ENCODE results near the gene ARHGAP21. TPM values are rescaled to one million over a fixed set of nuclear protein-coding genes. Genes with fewer than 3 reads are reported as not detected.

Gene ARHGAP21
- total and polyA plus RNA-seq, 4 donors: 18.8 to 138 (median 46.1) TPM

DNA sequence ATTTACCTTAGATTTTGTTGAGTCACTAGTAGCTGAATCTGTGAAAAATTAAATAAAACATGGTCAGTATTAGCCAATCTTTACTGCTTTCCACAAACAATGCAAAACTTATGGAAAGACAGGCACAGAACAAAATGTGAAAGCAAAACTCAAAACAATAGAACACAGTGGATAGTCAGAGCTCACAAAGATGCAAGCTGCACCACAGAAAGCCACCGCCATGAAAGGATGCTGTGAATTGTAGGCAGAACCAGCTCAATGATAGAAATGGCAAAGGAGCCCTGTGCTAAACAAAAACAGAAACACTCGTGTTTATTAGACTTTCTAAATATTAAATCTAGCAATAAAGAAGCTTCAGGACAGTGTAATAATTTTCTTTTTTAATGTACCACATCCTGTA, 134.4 kb downstream of the ARHGAP21 start:
- WGBS, 2 donors: 96 to 97% methylated on average over 2 of the region's 2 CpGs
- TF ChIP-seq CTCF (IDR thresholded peaks at IDR 0.05; ENCODE audit: control extremely low read depth, extremely low read depth): no peak

GRCh38 chr10:24579906-24580305, 143.8 kb downstream of the ARHGAP21 start:
- no peaks in the 10 kb centered on the region for H3K4me1 ChIP-seq (ENCODE audit: control insufficient read depth in 5 of 5, insufficient read depth in 5 of 5, low read length in 5 of 5)
- H3K4me3 ChIP-seq: no peak overlapping the region

More for the DNA sequence above, 134.4 kb downstream of the ARHGAP21 start:
- Histone ChIP-seq H3K4me3 (no peak overlapping the region), H3K27me3 (ENCODE audit: control insufficient read depth in 3 of 3, insufficient read depth in 3 of 3, low read length in 2 of 3) (no peaks in the 10 kb centered on the region), H3K9me3 (ENCODE audit: control insufficient read depth in 4 of 4, insufficient read depth in 3 of 4, low read length in 3 of 4) (no peaks in the 10 kb centered on the region), H3K9ac (ENCODE audit: insufficient read depth in 1 of 2, low read length in 2 of 2) (no peak overlapping the region), H3K27ac (ENCODE audit: low read depth in 1 of 2, low read length in 1 of 2) (no peak overlapping the region), H3K36me3 (ENCODE audit: control insufficient read depth in 4 of 4, insufficient read depth in 4 of 4, low read length in 4 of 4) (peaks cover 21 to 45% (median 41%) of the 10 kb centered on the region in 4 donors), H3K4me1 (ENCODE audit: control insufficient read depth in 5 of 5, insufficient read depth in 5 of 5, low read length in 5 of 5) (no peaks in the 10 kb centered on the region)
- ATAC-seq (ENCODE audit: insufficient read depth, low FRiP score): no peak
- DNase-seq: no peak

GRCh38 chr10:24579448-24579847, 144.2 kb downstream of the ARHGAP21 start:
- Histone ChIP-seq H3K9ac (ENCODE audit: insufficient read depth in 1 of 2, low read length in 2 of 2) (no peak overlapping the region), H3K4me1 (ENCODE audit: control insufficient read depth in 5 of 5, insufficient read depth in 5 of 5, low read length in 5 of 5) (no peaks in the 10 kb centered on the region), H3K4me3 (no peak overlapping the region), H3K27me3 (ENCODE audit: control insufficient read depth in 3 of 3, insufficient read depth in 3 of 3, low read length in 2 of 3) (no peaks in the 10 kb centered on the region), H3K36me3 (ENCODE audit: control insufficient read depth in 4 of 4, insufficient read depth in 4 of 4, low read length in 4 of 4) (peaks cover 0 to 8% (median under 1%) of the 10 kb centered on the region in 4 donors), H3K27ac (ENCODE audit: low read depth in 1 of 2, low read length in 1 of 2) (no peak overlapping the region), H3K9me3 (ENCODE audit: control insufficient read depth in 4 of 4, insufficient read depth in 3 of 4, low read length in 3 of 4) (no peaks in the 10 kb centered on the region)
- DNase-seq (no peak), ATAC-seq (ENCODE audit: insufficient read depth, low FRiP score) (no peak)
- no peak for TF ChIP-seq CTCF (IDR thresholded peaks at IDR 0.05; ENCODE audit: control extremely low read depth, extremely low read depth)
- WGBS, 2 donors: 93 to 97% methylated on average over 1 of the region's 1 CpG

More at GRCh38 chr10:24579906-24580305, 143.8 kb downstream of the ARHGAP21 start:
- WGBS, 2 donors: 52 to 62% methylated on average over 4 of the region's 4 CpGs
- ATAC-seq (ENCODE audit: insufficient read depth, low FRiP score) (no peak), DNase-seq (peak in 1 of 3 donors; percentile 9)
- TF ChIP-seq CTCF (IDR thresholded peaks at IDR 0.05; ENCODE audit: control extremely low read depth, extremely low read depth): no peak
- H3K9ac ChIP-seq (ENCODE audit: insufficient read depth in 1 of 2, low read length in 2 of 2): no peak overlapping the region
- no peak overlapping the region for H3K27ac ChIP-seq (ENCODE audit: low read depth in 1 of 2, low read length in 1 of 2)
- H3K36me3 ChIP-seq (ENCODE audit: control insufficient read depth in 4 of 4, insufficient read depth in 4 of 4, low read length in 4 of 4): peaks cover 0 to 8% (median 2%) of the 10 kb centered on the region in 4 donors
- H3K27me3 ChIP-seq (ENCODE audit: control insufficient read depth in 3 of 3, insufficient read depth in 3 of 3, low read length in 2 of 3): no peaks in the 10 kb centered on the region
- no peaks in the 10 kb centered on the region for H3K9me3 ChIP-seq (ENCODE audit: control insufficient read depth in 4 of 4, insufficient read depth in 3 of 4, low read length in 3 of 4)

DNA sequence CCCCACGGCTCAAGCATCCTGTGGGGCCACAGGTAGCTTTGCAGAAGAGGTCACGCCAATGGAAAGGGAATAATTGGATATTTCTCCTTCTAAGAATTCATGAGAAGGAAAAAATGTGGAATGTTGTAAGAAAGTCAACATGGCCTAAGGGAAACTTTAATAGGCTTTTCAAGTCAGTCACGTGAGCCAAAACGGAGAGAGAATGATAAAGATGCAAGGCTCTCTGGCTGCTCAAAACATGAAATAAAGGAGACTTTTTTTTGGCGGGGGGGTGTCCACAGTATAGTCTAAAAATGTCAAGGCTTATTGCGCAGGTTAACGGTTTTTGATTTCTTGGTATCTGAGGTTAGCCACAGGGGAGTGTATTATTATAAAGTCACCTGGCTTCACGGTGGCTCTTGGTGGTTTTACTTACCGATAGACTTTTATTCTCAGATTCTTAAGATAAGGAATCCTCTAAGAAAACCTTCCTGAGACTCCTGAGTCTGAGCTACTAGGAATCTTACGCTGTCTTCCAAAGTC, 148.1 kb downstream of the ARHGAP21 start:
- H3K27me3 ChIP-seq (ENCODE audit: control insufficient read depth in 3 of 3, insufficient read depth in 3 of 3, low read length in 2 of 3): no peaks in the 10 kb centered on the region
- no peak overlapping the region for H3K27ac ChIP-seq (ENCODE audit: low read depth in 1 of 2, low read length in 1 of 2)
- no peaks in the 10 kb centered on the region for H3K36me3 ChIP-seq (ENCODE audit: control insufficient read depth in 4 of 4, insufficient read depth in 4 of 4, low read length in 4 of 4)
- WGBS, 2 donors: 73 to 77% methylated on average over 10 of the region's 10 CpGs
- peaks cover 0 to 2% (median 0%) of the 10 kb centered on the region in 5 donors for H3K4me1 ChIP-seq (ENCODE audit: control insufficient read depth in 5 of 5, insufficient read depth in 5 of 5, low read length in 5 of 5)
- DNase-seq (peak in 1 of 3 donors; percentile 21), ATAC-seq (ENCODE audit: insufficient read depth, low FRiP score) (no peak)
- H3K9me3 ChIP-seq (ENCODE audit: control insufficient read depth in 4 of 4, insufficient read depth in 3 of 4, low read length in 3 of 4): no peaks in the 10 kb centered on the region
- H3K9ac ChIP-seq (ENCODE audit: insufficient read depth in 1 of 2, low read length in 2 of 2): no peak overlapping the region
- H3K4me3 ChIP-seq: no peak overlapping the region
- TF ChIP-seq CTCF (IDR thresholded peaks at IDR 0.05; ENCODE audit: control extremely low read depth, extremely low read depth): no peak

Measured in lung (tissue), 12 donors.